Measurements from ENCODE around the gene SLC25A47.

SLC25A47 gene

DNA sequence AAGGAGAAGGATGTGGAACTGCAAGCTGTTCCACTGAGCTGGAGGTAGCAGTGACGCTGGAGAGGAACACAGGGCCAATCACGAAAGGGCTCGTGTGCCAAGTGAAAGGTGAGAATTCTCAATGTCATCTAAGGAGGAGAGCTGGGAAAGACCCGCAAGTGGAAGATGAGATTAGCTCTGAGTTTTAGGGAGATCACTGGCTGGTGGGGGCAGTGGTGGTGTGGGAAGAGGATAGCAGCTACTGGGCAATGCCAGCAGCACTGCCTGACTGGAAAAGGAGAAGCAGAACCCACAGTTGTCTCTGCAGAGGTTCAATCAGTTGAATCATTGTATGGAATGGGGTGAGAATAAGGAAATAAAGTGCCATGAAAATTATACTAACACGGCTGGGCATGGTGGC, 27.8 kb downstream of the SLC25A47 start:
- H3K9ac ChIP-seq (ENCODE audit: low read length in 2 of 2), result no peak overlapping the region
- H3K4me1 ChIP-seq (ENCODE audit: control insufficient read depth, insufficient read depth, low read length), result no peaks in the 10 kb centered on the region
- H3K4me3 ChIP-seq (ENCODE audit: low read length in 2 of 2), result no peak overlapping the region
- H3K27ac ChIP-seq (ENCODE audit: low read length), result no peak overlapping the region
- H3K36me3 ChIP-seq (ENCODE audit: control insufficient read depth in 2 of 2, insufficient read depth in 2 of 2, low read length in 2 of 2), result peaks cover 33 to 53% of the 10 kb centered on the region in 2 donors
- no peaks in the 10 kb centered on the region for H3K9me3 ChIP-seq (ENCODE audit: control insufficient read depth in 2 of 2, low read length in 2 of 2)
- no peaks in the 10 kb centered on the region for H3K27me3 ChIP-seq (ENCODE audit: control insufficient read depth in 1 of 2, insufficient read depth in 2 of 2, low read length in 2 of 2)

DNA sequence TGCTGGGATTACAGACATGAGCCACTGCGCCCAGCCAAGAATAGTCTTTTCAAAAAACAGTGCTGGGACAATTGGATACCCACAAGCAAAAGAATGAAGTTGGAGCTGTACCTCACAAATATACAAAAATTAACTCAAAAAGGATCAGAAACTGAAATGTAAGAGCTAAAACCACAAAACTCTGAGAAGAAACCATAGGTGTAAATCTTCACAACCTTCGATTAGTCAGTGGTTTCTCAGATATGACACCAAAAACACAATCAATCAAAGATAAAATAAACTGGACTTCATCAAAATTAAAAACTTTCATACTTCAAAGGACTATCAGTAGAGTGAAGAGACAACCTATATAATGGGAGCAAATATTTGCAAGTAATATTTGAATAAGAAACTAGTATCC, 35.3 kb downstream of the SLC25A47 start:
- Histone ChIP-seq H3K36me3 (ENCODE audit: control insufficient read depth in 2 of 2, insufficient read depth in 2 of 2, low read length in 2 of 2) (peaks cover 29 to 31% of the 10 kb centered on the region in 2 donors), H3K27me3 (ENCODE audit: control insufficient read depth in 1 of 2, insufficient read depth in 2 of 2, low read length in 2 of 2) (no peaks in the 10 kb centered on the region), H3K27ac (ENCODE audit: low read length) (no peak overlapping the region), H3K4me3 (ENCODE audit: low read length in 2 of 2) (no peak overlapping the region), H3K4me1 (ENCODE audit: control insufficient read depth, insufficient read depth, low read length) (peaks cover 5% of the 10 kb centered on the region), H3K9ac (ENCODE audit: low read length in 2 of 2) (no peak overlapping the region), H3K9me3 (ENCODE audit: control insufficient read depth in 2 of 2, low read length in 2 of 2) (no peaks in the 10 kb centered on the region)

DNA sequence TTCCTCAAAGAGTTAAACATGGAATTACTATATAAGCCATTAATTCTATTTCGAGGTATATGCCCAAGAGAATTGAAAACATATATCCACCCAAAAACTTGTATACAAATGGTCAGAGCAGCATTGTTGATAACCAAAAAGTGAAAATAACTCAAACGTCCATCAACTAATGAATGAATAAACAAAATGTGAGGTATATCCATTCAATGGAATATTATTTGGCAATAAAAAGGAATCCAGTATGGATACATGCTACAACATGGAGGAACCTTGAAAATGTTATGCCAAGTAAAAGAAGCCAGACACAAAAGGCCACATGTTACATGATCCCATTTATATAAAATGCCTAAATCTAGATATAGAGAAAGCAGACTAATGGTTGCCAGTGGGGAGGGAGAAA, 36.0 kb downstream of the SLC25A47 start:
- H3K4me3 ChIP-seq (ENCODE audit: low read length in 2 of 2), result no peak overlapping the region
- H3K4me1 ChIP-seq (ENCODE audit: control insufficient read depth, insufficient read depth, low read length), result peaks cover 5% of the 10 kb centered on the region
- no peaks in the 10 kb centered on the region for H3K9me3 ChIP-seq (ENCODE audit: control insufficient read depth in 2 of 2, low read length in 2 of 2)
- H3K36me3 ChIP-seq (ENCODE audit: control insufficient read depth in 2 of 2, insufficient read depth in 2 of 2, low read length in 2 of 2), result peaks cover 22 to 24% of the 10 kb centered on the region in 2 donors
- no peaks in the 10 kb centered on the region for H3K27me3 ChIP-seq (ENCODE audit: control insufficient read depth in 1 of 2, insufficient read depth in 2 of 2, low read length in 2 of 2)
- no peak overlapping the region for H3K27ac ChIP-seq (ENCODE audit: low read length)
- no peak overlapping the region for H3K9ac ChIP-seq (ENCODE audit: low read length in 2 of 2)

DNA sequence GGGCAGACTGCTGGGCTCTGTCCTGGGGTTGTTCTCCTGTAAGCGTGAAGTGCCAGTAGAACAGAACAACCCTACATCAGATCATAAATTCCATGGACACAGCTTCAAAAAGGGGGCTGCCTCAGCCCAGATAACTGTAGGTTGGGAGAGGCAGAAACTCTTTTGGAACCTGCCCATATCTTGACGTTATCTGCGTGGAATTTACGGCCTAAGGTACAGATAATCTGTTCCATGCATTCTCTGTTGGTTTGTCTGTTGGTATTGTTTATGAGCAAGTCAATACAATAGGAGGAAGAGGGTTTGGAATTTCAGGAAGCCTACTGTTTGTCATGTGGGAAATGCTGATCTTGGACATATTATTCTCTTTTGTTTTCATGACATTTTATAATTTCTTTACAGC, 36.7 kb downstream of the SLC25A47 start:
- H3K9me3 ChIP-seq (ENCODE audit: control insufficient read depth in 2 of 2, low read length in 2 of 2), result no peaks in the 10 kb centered on the region
- peaks cover 5% of the 10 kb centered on the region for H3K4me1 ChIP-seq (ENCODE audit: control insufficient read depth, insufficient read depth, low read length)
- no peaks in the 10 kb centered on the region for H3K27me3 ChIP-seq (ENCODE audit: control insufficient read depth in 1 of 2, insufficient read depth in 2 of 2, low read length in 2 of 2)
- H3K4me3 ChIP-seq (ENCODE audit: low read length in 2 of 2), result no peak overlapping the region
- peaks cover 16 to 22% of the 10 kb centered on the region in 2 donors for H3K36me3 ChIP-seq (ENCODE audit: control insufficient read depth in 2 of 2, insufficient read depth in 2 of 2, low read length in 2 of 2)
- H3K27ac ChIP-seq (ENCODE audit: low read length), result no peak overlapping the region
- no peak overlapping the region for H3K9ac ChIP-seq (ENCODE audit: low read length in 2 of 2)

DNA sequence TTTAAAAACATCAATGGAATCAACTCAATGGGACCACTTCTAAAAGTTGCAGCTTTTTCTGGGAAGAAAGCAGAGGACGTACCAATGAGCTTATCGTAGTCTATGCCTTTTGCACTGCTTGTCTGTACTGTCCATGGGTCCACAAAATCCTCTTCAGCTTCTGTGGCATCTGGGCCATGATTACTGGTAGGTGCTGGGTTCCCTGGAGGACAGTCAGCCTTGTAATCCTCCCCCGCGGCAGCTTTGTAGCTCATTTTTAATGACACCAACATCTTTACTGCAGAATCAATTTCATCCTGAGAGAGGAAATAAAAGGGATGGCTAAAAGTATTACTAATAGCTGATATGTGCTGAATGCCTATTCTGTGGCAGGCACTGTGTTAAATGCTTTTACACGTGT, 38.5 kb downstream of the SLC25A47 start:
- H3K9me3 ChIP-seq (ENCODE audit: control insufficient read depth in 2 of 2, low read length in 2 of 2), result no peaks in the 10 kb centered on the region
- H3K4me3 ChIP-seq (ENCODE audit: low read length in 2 of 2), result no peak overlapping the region
- no peaks in the 10 kb centered on the region for H3K27me3 ChIP-seq (ENCODE audit: control insufficient read depth in 1 of 2, insufficient read depth in 2 of 2, low read length in 2 of 2)
- H3K9ac ChIP-seq (ENCODE audit: low read length in 2 of 2), result no peak overlapping the region
- H3K4me1 ChIP-seq (ENCODE audit: control insufficient read depth, insufficient read depth, low read length), result peaks cover 5% of the 10 kb centered on the region
- H3K27ac ChIP-seq (ENCODE audit: low read length), result no peak overlapping the region
- peaks cover 17 to 18% of the 10 kb centered on the region in 2 donors for H3K36me3 ChIP-seq (ENCODE audit: control insufficient read depth in 2 of 2, insufficient read depth in 2 of 2, low read length in 2 of 2)

DNA sequence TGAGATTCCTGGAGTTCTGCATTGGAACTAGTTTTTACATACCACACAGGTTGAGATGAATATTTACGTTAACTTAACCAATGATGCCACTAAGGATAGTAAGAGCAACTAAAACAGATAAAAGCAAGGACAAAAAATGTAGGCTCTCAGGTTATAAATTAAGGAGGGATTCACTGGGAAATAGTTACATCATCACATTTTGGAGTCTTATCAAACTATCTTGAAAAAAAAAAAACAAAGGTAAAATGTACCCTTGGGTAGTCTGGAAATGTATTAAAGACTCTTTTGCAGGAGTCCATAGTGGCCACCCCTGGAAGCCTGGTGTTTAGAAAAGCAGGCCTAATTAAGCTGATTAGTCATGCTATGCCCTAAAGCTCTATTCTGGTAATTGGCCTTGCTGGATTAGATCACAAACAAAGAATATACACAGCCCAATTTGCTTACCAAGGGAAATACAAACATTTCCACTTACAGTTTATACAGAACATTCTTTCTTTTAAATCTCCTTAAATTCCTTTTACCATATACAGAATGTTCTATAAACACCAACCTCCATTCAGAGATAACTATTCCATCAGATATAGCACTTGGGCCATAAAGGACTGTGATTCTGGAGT, 39.3 kb downstream of the SLC25A47 start:
- Histone ChIP-seq H3K9ac (ENCODE audit: low read length in 2 of 2) (no peak overlapping the region), H3K36me3 (ENCODE audit: control insufficient read depth in 2 of 2, insufficient read depth in 2 of 2, low read length in 2 of 2) (peaks cover 17 to 18% of the 10 kb centered on the region in 2 donors)

DNA sequence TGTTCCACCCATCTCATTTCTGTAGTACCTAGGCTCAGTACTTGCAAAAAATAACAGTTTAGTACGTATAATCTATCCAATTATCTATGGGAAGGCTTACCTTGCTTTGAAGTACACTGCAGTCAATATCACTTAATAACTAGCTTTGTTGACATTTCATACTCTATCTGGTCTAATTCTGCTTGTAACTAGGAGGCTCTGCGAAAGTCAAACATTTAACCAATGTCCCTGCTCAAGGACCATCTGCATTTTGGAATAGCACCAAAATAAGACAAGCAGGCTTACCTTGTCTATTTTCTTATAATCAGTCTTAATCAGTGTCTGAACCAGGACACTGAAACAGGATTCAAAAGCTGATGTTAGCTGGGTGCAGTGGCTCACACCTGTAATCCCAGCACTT, 39.9 kb downstream of the SLC25A47 start:
- no peaks in the 10 kb centered on the region for H3K9me3 ChIP-seq (ENCODE audit: control insufficient read depth in 2 of 2, low read length in 2 of 2)
- H3K4me1 ChIP-seq (ENCODE audit: control insufficient read depth, insufficient read depth, low read length), result peaks cover 5% of the 10 kb centered on the region
- H3K9ac ChIP-seq (ENCODE audit: low read length in 2 of 2), result no peak overlapping the region
- no peaks in the 10 kb centered on the region for H3K27me3 ChIP-seq (ENCODE audit: control insufficient read depth in 1 of 2, insufficient read depth in 2 of 2, low read length in 2 of 2)
- peaks cover 18 to 20% of the 10 kb centered on the region in 2 donors for H3K36me3 ChIP-seq (ENCODE audit: control insufficient read depth in 2 of 2, insufficient read depth in 2 of 2, low read length in 2 of 2)
- no peak overlapping the region for H3K4me3 ChIP-seq (ENCODE audit: low read length in 2 of 2)
- H3K27ac ChIP-seq (ENCODE audit: low read length), result no peak overlapping the region

More for the DNA sequence above, 39.3 kb downstream of the SLC25A47 start:
- Histone ChIP-seq H3K9me3 (ENCODE audit: control insufficient read depth in 2 of 2, low read length in 2 of 2) (no peaks in the 10 kb centered on the region), H3K4me3 (ENCODE audit: low read length in 2 of 2) (no peak overlapping the region), H3K27ac (ENCODE audit: low read length) (no peak overlapping the region), H3K27me3 (ENCODE audit: control insufficient read depth in 1 of 2, insufficient read depth in 2 of 2, low read length in 2 of 2) (no peaks in the 10 kb centered on the region), H3K4me1 (ENCODE audit: control insufficient read depth, insufficient read depth, low read length) (peaks cover 5% of the 10 kb centered on the region)

DNA sequence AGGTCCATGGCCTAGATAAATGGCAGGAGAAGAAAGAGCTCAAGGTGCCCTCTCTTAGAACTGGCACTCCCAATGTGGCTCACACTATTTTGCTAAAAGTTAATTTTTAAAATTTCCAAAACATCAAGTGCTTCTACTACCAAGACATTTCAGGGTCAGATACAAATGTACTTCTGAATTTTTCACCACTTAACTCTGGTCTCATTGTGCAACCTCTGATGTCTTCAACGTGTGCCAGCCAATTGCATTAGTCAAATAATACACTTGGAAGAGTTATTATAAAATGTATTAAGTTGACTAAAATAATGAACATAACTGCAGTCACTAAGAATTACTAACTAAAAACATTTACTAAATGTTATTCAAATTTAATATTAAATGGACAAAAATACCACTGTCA, 41.3 kb downstream of the SLC25A47 start:
- Histone ChIP-seq H3K9me3 (ENCODE audit: control insufficient read depth in 2 of 2, low read length in 2 of 2) (no peaks in the 10 kb centered on the region), H3K4me1 (ENCODE audit: control insufficient read depth, insufficient read depth, low read length) (peaks cover 5% of the 10 kb centered on the region), H3K36me3 (ENCODE audit: control insufficient read depth in 2 of 2, insufficient read depth in 2 of 2, low read length in 2 of 2) (peaks cover 20 to 24% of the 10 kb centered on the region in 2 donors), H3K9ac (ENCODE audit: low read length in 2 of 2) (no peak overlapping the region), H3K4me3 (ENCODE audit: low read length in 2 of 2) (no peak overlapping the region), H3K27ac (ENCODE audit: low read length) (no peak overlapping the region), H3K27me3 (ENCODE audit: control insufficient read depth in 1 of 2, insufficient read depth in 2 of 2, low read length in 2 of 2) (no peaks in the 10 kb centered on the region)

DNA sequence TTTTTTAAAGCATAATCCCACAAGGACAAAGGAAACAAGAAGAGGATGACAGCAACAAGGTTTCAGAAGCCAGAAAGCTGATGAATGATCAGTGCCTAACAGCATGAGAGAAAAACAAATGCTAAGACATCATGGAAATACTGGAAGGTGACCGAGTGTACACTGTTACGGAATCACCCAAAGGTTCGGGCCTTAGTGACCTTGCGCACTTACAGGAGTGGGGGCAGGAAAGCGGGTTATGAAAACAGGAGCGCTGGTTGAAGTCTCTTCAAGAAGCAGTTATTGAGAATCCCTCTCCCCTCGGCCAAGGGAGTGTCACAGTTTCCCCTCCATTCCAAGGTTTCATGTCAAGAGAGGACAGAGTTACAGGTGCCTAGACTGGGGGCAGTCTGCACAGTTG, 42.6 kb downstream of the SLC25A47 start:
- no peak overlapping the region for H3K9ac ChIP-seq (ENCODE audit: low read length in 2 of 2)
- no peak overlapping the region for H3K27ac ChIP-seq (ENCODE audit: low read length)
- no peaks in the 10 kb centered on the region for H3K27me3 ChIP-seq (ENCODE audit: control insufficient read depth in 1 of 2, insufficient read depth in 2 of 2, low read length in 2 of 2)
- peaks cover 5% of the 10 kb centered on the region for H3K4me1 ChIP-seq (ENCODE audit: control insufficient read depth, insufficient read depth, low read length)
- peaks cover 11 to 14% of the 10 kb centered on the region in 2 donors for H3K36me3 ChIP-seq (ENCODE audit: control insufficient read depth in 2 of 2, insufficient read depth in 2 of 2, low read length in 2 of 2)
- H3K9me3 ChIP-seq (ENCODE audit: control insufficient read depth in 2 of 2, low read length in 2 of 2), result no peaks in the 10 kb centered on the region
- H3K4me3 ChIP-seq (ENCODE audit: low read length in 2 of 2), result no peak overlapping the region

DNA sequence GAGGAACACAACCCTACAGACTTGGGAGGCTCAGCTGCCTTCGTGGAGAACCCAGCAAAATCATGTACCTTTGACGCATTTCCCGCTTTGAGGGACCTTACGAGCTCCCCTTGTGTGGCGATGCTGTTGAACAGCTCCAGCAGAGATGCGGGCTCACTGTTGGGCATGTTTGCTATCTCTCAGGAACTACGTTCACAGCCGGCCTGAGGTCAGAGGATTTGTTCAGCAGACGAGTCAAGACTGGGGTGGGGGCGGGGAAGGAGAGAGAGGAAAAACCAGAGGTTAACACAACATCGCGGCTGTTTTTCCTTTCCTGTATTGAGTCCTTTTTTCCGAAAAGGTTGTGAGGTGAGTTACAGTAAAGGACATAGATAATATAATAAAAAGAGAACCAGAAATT, 45.9 kb downstream of the SLC25A47 start:
- Histone ChIP-seq H3K27ac (ENCODE audit: low read length) (no peak overlapping the region), H3K9ac (ENCODE audit: low read length in 2 of 2) (no peak overlapping the region), H3K9me3 (ENCODE audit: control insufficient read depth in 2 of 2, low read length in 2 of 2) (no peaks in the 10 kb centered on the region), H3K36me3 (ENCODE audit: control insufficient read depth in 2 of 2, insufficient read depth in 2 of 2, low read length in 2 of 2) (peaks cover 8 to 10% of the 10 kb centered on the region in 2 donors), H3K4me1 (ENCODE audit: control insufficient read depth, insufficient read depth, low read length) (peaks cover 2% of the 10 kb centered on the region), H3K27me3 (ENCODE audit: control insufficient read depth in 1 of 2, insufficient read depth in 2 of 2, low read length in 2 of 2) (no peaks in the 10 kb centered on the region), H3K4me3 (ENCODE audit: low read length in 2 of 2) (no peak overlapping the region)

DNA sequence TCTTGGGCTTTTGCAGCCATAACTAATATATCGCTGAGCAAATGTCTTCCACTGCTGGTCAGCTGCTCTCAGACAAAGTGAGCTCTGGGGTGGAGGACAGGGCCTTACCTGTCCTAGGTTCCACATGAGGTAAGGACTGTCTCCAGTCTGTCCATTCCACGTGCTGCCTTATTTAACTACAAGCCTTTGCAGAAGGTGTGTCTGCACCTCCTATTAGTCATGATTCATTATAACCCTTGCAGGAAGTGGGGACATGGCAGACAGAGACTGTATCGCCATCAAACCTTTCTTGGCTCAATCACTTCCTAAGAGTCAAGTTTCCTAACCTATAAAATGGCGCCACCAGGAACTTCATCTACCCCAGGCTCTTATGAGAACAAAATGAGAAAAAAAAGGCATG, 46.9 kb downstream of the SLC25A47 start:
- Histone ChIP-seq H3K36me3 (ENCODE audit: control insufficient read depth in 2 of 2, insufficient read depth in 2 of 2, low read length in 2 of 2) (peaks cover 8 to 10% of the 10 kb centered on the region in 2 donors), H3K9ac (ENCODE audit: low read length in 2 of 2) (no peak overlapping the region), H3K27me3 (ENCODE audit: control insufficient read depth in 1 of 2, insufficient read depth in 2 of 2, low read length in 2 of 2) (no peaks in the 10 kb centered on the region), H3K4me1 (ENCODE audit: control insufficient read depth, insufficient read depth, low read length) (peaks cover 4% of the 10 kb centered on the region), H3K9me3 (ENCODE audit: control insufficient read depth in 2 of 2, low read length in 2 of 2) (no peaks in the 10 kb centered on the region), H3K4me3 (ENCODE audit: low read length in 2 of 2) (no peak overlapping the region), H3K27ac (ENCODE audit: low read length) (no peak overlapping the region)

Data from stomach smooth muscle (tissue), 2 donors.